GM13977 (cell line): ENCODE data around the gene PRR33.

Experiments used
- DNase-seq: peaks from one replicate; pipeline ENCODE4 v3.0.0; 2012; ENCODE audit warnings: low spot score
- in situ Hi-C: fragments of 300-500 bp; cut with MboI; formaldehyde crosslinking; loops from one replicate; pipeline ENCODE4 v1.12.0; 2022; ENCODE audit warnings: low sequenced_read_pairs, low pct_unique_long_range_greater_than_20kb, mixed read lengths, inconsistent platforms; ENCODE audit not compliant: unreplicated experiment
- TF ChIP-seq, protein P1 (sequence below): IDR thresholded peaks from 2 replicates; pipeline ENCODE4 v1.5.1; 2012; ENCODE audit warnings: mild to moderate bottlenecking, control low read depth; ENCODE audit not compliant: insufficient read depth; ENCODE audit errors: extremely low read depth, missing control alignments

The PRR33 gene

GRCh38 chr11:1915795-1916131 is 24.1 kb upstream of the PRR33 start:
- TF ChIP-seq, protein P1, sequence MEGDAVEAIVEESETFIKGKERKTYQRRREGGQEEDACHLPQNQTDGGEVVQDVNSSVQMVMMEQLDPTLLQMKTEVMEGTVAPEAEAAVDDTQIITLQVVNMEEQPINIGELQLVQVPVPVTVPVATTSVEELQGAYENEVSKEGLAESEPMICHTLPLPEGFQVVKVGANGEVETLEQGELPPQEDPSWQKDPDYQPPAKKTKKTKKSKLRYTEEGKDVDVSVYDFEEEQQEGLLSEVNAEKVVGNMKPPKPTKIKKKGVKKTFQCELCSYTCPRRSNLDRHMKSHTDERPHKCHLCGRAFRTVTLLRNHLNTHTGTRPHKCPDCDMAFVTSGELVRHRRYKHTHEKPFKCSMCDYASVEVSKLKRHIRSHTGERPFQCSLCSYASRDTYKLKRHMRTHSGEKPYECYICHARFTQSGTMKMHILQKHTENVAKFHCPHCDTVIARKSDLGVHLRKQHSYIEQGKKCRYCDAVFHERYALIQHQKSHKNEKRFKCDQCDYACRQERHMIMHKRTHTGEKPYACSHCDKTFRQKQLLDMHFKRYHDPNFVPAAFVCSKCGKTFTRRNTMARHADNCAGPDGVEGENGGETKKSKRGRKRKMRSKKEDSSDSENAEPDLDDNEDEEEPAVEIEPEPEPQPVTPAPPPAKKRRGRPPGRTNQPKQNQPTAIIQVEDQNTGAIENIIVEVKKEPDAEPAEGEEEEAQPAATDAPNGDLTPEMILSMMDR: no peak
- DNase-seq: no peak
- in situ Hi-C loops: no loop called here

GRCh38 chr11:1913271-1914060 is 21.8 kb upstream of the PRR33 start:
- DNase-seq: peak; percentile 11
- TF ChIP-seq, protein P1: no peak
- in situ Hi-C loops: no loop called here

DNA sequence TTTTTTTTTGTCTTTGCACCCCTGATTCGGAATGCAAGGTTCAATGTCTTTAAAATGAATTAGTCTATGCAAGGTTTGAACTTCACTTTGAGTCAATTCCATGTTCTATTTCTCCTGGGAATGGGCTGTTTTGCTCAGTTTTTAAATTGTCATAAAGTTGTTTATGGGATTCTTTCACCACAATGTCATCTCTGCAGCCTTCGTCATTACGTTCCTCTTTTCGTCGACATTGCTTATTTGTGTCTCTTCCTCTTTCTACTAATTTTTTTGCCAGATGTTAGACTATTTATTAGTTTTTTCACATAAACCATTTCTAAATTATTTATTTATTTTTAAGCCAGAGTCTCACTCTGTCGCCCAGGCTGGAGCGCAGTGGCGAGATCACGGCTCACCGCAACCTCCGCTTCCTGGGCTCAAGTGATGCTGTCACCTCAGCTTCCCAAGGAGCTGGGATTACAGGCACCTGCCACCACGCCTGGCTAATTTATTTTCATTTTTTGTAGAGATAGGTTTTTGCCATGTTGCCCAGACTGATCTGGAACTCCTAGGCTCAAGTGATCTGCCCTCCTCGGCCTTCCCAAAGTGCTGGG is 20.7 kb upstream of the PRR33 start:
- TF ChIP-seq, protein P1: no peak
- in situ Hi-C loops: no loop called here
- no peak for DNase-seq

DNA sequence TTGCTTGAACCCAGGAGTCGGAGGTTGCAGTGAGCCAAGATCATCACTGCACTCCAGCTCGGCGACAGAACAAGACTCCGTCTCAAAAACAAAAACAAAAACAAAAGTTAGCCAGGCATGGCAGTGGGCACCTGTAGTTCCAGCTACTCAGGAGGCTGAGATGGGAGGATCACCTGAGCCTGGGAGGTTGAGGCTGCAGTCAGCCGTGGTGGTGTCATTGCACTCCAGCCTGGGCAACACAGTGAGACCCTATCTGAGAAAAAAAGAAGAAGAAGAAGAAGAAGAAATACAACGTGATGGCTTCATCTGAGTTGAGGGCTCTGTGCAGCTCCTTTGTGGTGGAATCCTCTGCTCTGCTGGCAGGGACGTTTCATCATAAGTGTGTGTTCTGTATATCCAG is 17.8 kb upstream of the PRR33 start:
- TF ChIP-seq, protein P1: no peak
- no peak for DNase-seq
- in situ Hi-C loops: no loop called here

- DNase-seq: no peak
- TF ChIP-seq, protein P1: no peak
- in situ Hi-C loops: no loop called here
These were observed 16.9 kb upstream of the PRR33 start for GRCh38 chr11:1908618-1909017.

DNA sequence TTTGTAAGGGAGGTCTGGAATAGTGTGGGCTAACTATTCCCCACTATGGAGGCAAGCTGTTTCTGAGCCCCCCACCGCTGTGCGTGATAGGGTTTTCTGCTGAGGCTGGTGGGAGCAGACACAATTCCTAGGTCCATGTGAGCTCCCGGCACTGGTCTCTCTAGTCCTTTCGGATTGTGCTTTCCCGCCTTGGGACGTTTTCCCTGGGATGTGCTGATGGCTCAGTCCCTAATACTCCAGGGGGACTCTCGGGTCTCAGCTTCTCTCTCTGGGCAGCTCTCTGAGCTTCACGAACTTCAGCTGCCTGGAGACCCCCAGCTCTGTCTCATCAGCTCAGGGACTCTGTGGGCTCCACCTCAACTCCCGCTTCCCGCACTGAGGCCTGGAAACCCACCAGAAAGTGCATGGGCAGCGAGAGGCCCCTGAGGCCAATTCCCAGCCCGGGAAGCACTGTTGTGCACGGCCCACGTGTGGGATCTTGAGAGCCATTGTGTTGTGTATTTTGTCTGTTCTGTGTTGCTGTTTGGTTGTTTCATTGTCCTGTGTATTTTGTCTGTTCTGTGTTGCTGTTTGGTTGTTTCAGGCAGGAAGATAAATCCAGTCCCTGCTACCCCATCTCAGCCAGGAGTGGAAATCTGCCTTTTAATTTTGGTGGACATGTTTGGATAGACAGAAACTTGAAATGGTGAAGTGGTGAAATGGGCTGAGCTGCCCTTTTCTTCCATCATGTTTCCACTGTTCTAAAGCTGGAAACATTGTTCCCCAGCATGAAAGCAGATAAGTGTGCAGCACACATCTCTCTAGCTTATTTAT is 15.1 kb upstream of the PRR33 start:
- TF ChIP-seq, protein P1: no peak
- no peak for DNase-seq
- in situ Hi-C loops: no loop called here
